PC-3 (cell line): ENCODE measurements around the gene KEL. TPM values are rescaled to one million over a fixed set of nuclear protein-coding genes. Genes with fewer than 3 reads are reported as not detected.
A peak's percentile ranks its signal among the peaks of the same experiment; 100 is the strongest.

ENCODE experiments used
- ATAC-seq: fragments of 200-7000 bp; cut with Tn5 transposase; 2 replicates; pipeline ENCODE4 v1.9.1; 2020; ENCODE audit warnings: mild to moderate bottlenecking, moderate library complexity
- BruUV-seq: library from RNA; stranded (reverse); fragments of 400-500 nt; replicated peaks from 2 replicates; lab custom pipeline; 2021; lab: Mats Ljungman, UMichigan
- CTCF ChIA-PET: fragments of 300-600 bp; sonication (Branson Sonifier 250); formaldehyde crosslinking; loops from one replicate; lab custom pipeline; 2022; ENCODE audit warnings: antibody characterized with exemption; lab: Charles Lee
- POLR2A ChIA-PET: fragments of 300-600 bp; sonication (Branson Sonifier 250); formaldehyde crosslinking; loops from one replicate; lab custom pipeline; 2022; ENCODE audit warnings: antibody characterized with exemption; ENCODE audit not compliant: unreplicated experiment; lab: Charles Lee
- DNase-seq: peaks from one replicate; pipeline ENCODE4 v3.0.0-alpha.2; 2015
- H2AFZ ChIP-seq: fragments of 300-600 bp; sonication (generic); 2 replicates; pipeline ENCODE4 v1.6.0; 2016; ENCODE audit warnings: antibody characterized with exemption, low read length
- H3F3A ChIP-seq: fragments of 300-600 bp; sonication (generic); one replicate; pipeline ENCODE4 v1.6.0; 2017; ENCODE audit warnings: antibody characterized with exemption, low read length, control low read depth, mild to moderate bottlenecking; ENCODE audit not compliant: unreplicated experiment
- H3K27ac ChIP-seq: fragments of 300-600 bp; sonication (generic); 2 replicates; pipeline ENCODE4 v1.5.1; 2016; ENCODE audit warnings: mild to moderate bottlenecking, low read length
- H3K27me3 ChIP-seq: fragments of 300-600 bp; sonication (generic); 2 replicates; pipeline ENCODE4 v1.6.1; 2016; ENCODE audit warnings: low read length, mixed read lengths
- H3K36me3 ChIP-seq: fragments of 300-600 bp; sonication (generic); 2 replicates; pipeline ENCODE4 v1.6.1; 2016; ENCODE audit warnings: low read depth, mixed run types, low read length, mixed read lengths
- H3K4me1 ChIP-seq: fragments of 300-600 bp; sonication (generic); 2 replicates; pipeline ENCODE4 v1.5.1; 2016; ENCODE audit warnings: low read length; ENCODE audit not compliant: insufficient read depth
- H3K4me2 ChIP-seq: fragments of 300-600 bp; sonication (generic); 2 replicates; pipeline ENCODE4 v1.6.0; 2016; ENCODE audit warnings: low read length
- H3K4me3 ChIP-seq: fragments of 300-600 bp; sonication (generic); 2 replicates; pipeline ENCODE4 v1.5.1; 2016; ENCODE audit warnings: mild to moderate bottlenecking, low read length, mixed read lengths
- H3K79me2 ChIP-seq: fragments of 300-600 bp; sonication (generic); 2 replicates; pipeline ENCODE4 v1.6.1; 2017; ENCODE audit warnings: low read length, mixed read lengths
- H3K9ac ChIP-seq: fragments of 300-600 bp; sonication (generic); 2 replicates; pipeline ENCODE4 v1.6.0; 2016; ENCODE audit warnings: mild to moderate bottlenecking, low read length
- H3K9me2 ChIP-seq: fragments of 300-600 bp; sonication (generic); replicated peaks from 2 replicates; pipeline ENCODE4 v1.6.1; 2016; ENCODE audit warnings: mixed run types, low read length, mixed read lengths
- H3K9me3 ChIP-seq: fragments of 300-600 bp; sonication (generic); 2 replicates; pipeline ENCODE4 v1.6.1; 2016; ENCODE audit warnings: low read length, mixed read lengths
- H4K20me1 ChIP-seq: fragments of 300-600 bp; sonication (generic); 2 replicates; pipeline ENCODE4 v1.6.1; 2016; ENCODE audit warnings: low read length, mixed read lengths
- CTCF ChIP-seq: fragments of 300-600 bp; sonication (generic); conservative IDR thresholded peaks from 2 replicates; pipeline ENCODE4 v1.5.1; 2017; ENCODE audit warnings: antibody characterized with exemption, low read depth, mild to moderate bottlenecking, low read length
- EZH2 ChIP-seq: fragments of 300-600 bp; sonication (generic); IDR thresholded peaks from one replicate; pipeline ENCODE4 v1.6.1; 2017; ENCODE audit warnings: antibody characterized with exemption, mild to moderate bottlenecking, low read length; ENCODE audit not compliant: unreplicated experiment
- EZH2phosphoT487 ChIP-seq: fragments of 300-600 bp; sonication (generic); IDR thresholded peaks from 2 replicates; pipeline ENCODE4 v1.6.1; 2018; ENCODE audit warnings: mild to moderate bottlenecking, antibody characterized with exemption, low read length, borderline replicate concordance
- intact Hi-C: fragments of 100-400 bp; cut with micrococcal nuclease; formaldehyde crosslinking; loops from 2 replicates; pipeline ENCODE4 v1.9.0; 2023
- total RNA-seq: library from RNA; depleted of rRNA; stranded (reverse); fragments of >200 nt; gene quantifications from 2 replicates; pipeline ENCODE4 v1.2.3, GENCODE V29; 2014

KEL gene
- total RNA-seq, 1 experiment from 2014 or later = 0.18 TPM

GRCh38 chr7:142933624-142934023, 28.5 kb downstream of the KEL start, which contains the start of gene TRPV5:
Gene TRPV5 (minus strand): TSS chr7:142933746. CDS start chr7:142933459, 287 bp downstream.
- H4K20me1 ChIP-seq = no peaks in the 10 kb centered on the region
- DNase-seq (no peak), ATAC-seq (no peak)
- no peak within 1 kb of the TSS for H3K4me2 ChIP-seq
- no peaks in the 10 kb centered on the region for H3K9me3 ChIP-seq
- no peak within 1 kb of the TSS for H3K4me3 ChIP-seq
- no TSS peak for BruUV-seq
- H2AFZ ChIP-seq = no peak within 1 kb of the TSS
- H3K4me1 ChIP-seq = no peaks in the 10 kb centered on the region
- H3K9ac ChIP-seq = no peak within 1 kb of the TSS
- no peaks in the 10 kb centered on the region for H3F3A ChIP-seq
- TF ChIP-seq CTCF (no peak), EZH2phosphoT487 (no peak), EZH2 (no peak)
- no peaks in the 10 kb centered on the region for H3K36me3 ChIP-seq
- no peak within 1 kb of the TSS for H3K27ac ChIP-seq
- H3K27me3 ChIP-seq = peaks cover 47% of the 10 kb centered on the region
- POLR2A ChIA-PET = no interaction called here
- intact Hi-C loops = no loop called here
- CTCF ChIA-PET = no interaction called here
- H3K9me2 ChIP-seq = no peaks in the 10 kb centered on the region
- no peaks in the 10 kb centered on the region for H3K79me2 ChIP-seq

- ATAC-seq (no peak), DNase-seq (no peak)
- H2AFZ ChIP-seq = no peak overlapping the region
- no peaks in the 10 kb centered on the region for H4K20me1 ChIP-seq
- no peak overlapping the region for H3K9ac ChIP-seq
- H3K9me3 ChIP-seq = no peaks in the 10 kb centered on the region
- H3F3A ChIP-seq = no peaks in the 10 kb centered on the region
- H3K4me3 ChIP-seq = no peak overlapping the region
- no peak overlapping the region for H3K4me2 ChIP-seq
- TF ChIP-seq EZH2 (no peak), EZH2phosphoT487 (no peak), CTCF (no peak)
- intact Hi-C loops = no loop called here
- no peaks in the 10 kb centered on the region for H3K36me3 ChIP-seq
- ChIA-PET POLR2A (no interaction called here), CTCF (no interaction called here)
- no TSS peak for BruUV-seq
- H3K27me3 ChIP-seq = peaks cover 41% of the 10 kb centered on the region
- no peaks in the 10 kb centered on the region for H3K79me2 ChIP-seq
- H3K4me1 ChIP-seq = no peaks in the 10 kb centered on the region
- no peak overlapping the region for H3K27ac ChIP-seq
- H3K9me2 ChIP-seq = no peaks in the 10 kb centered on the region
Observed at GRCh38 chr7:142933092-142933475, 29.1 kb downstream of the KEL start.

- Histone ChIP-seq H3K9ac (no peak overlapping the region), H3K79me2 (no peaks in the 10 kb centered on the region), H3K9me2 (no peaks in the 10 kb centered on the region), H3K4me1 (no peaks in the 10 kb centered on the region), H2AFZ (no peak overlapping the region), H3K27me3 (peaks cover 36% of the 10 kb centered on the region), H3F3A (no peaks in the 10 kb centered on the region), H3K4me3 (no peak overlapping the region), H4K20me1 (no peaks in the 10 kb centered on the region), H3K9me3 (no peaks in the 10 kb centered on the region), H3K27ac (no peak overlapping the region), H3K4me2 (no peak overlapping the region), H3K36me3 (no peaks in the 10 kb centered on the region)
- no peak for TF ChIP-seq EZH2
- no peak for TF ChIP-seq CTCF
- TF ChIP-seq EZH2phosphoT487 = no peak
- DNase-seq = no peak
- BruUV-seq = no TSS peak
- ChIA-PET CTCF (no interaction called here), POLR2A (no interaction called here)
- 0 out of 2 replicates have a peak, but pooled peaks have one; percentile 15 for ATAC-seq
- intact Hi-C loops = no loop called here
Observed at GRCh38 chr7:142932386-142933091, 29.6 kb downstream of the KEL start.
